Renal pelvis (tissue), 4 donors: ENCODE data around the gene PTPN14. TPM values are rescaled to one million over a fixed set of nuclear protein-coding genes. Genes with fewer than 3 reads are reported as not detected.
"Not testable (repeated sequence)": the region's sequence is repeated elsewhere in the genome, so short reads cannot be mapped to it uniquely, and the experiment has no call there.

Experiments
- DNase-seq: peaks from one replicate; pipeline ENCODE4 v3.0.0-alpha.2; 2013
- polyA plus RNA-seq, 3 donors: library from polyadenylated mRNA; unstranded; fragments of 120-200 nt; gene quantifications; one replicate each; pipeline ENCODE4 v1.2.1, GENCODE V29; 2013; ENCODE audit not compliant: insufficient read length in 3 of 3

Gene PTPN14
- polyA plus RNA-seq, 3 donors = 35.0 to 46.1 (median 41.1) TPM

GRCh38 chr1:214544791-214545190 lies 6.6 kb downstream of the PTPN14 start:
- no peak for DNase-seq

- no peak for DNase-seq
These were observed 8.9 kb downstream of the PTPN14 start for GRCh38 chr1:214542275-214543199.

GRCh38 chr1:214541693-214542092 lies 9.7 kb downstream of the PTPN14 start:
- no peak for DNase-seq

GRCh38 chr1:214541206-214541605 lies 10.2 kb downstream of the PTPN14 start:
- DNase-seq = no peak

GRCh38 chr1:214540324-214540723 lies 11.1 kb downstream of the PTPN14 start:
- DNase-seq = no peak

- no peak for DNase-seq
These were observed 12.9 kb downstream of the PTPN14 start for GRCh38 chr1:214538496-214538895.

GRCh38 chr1:214537872-214538473 lies 13.4 kb downstream of the PTPN14 start:
- DNase-seq = no peak

GRCh38 chr1:214537219-214537618 lies 14.2 kb downstream of the PTPN14 start:
- no peak for DNase-seq

- no peak for DNase-seq
These were observed 19.3 kb downstream of the PTPN14 start for GRCh38 chr1:214532070-214532469.

- DNase-seq = no peak
These were observed 25.8 kb downstream of the PTPN14 start for GRCh38 chr1:214525535-214526019.

GRCh38 chr1:214524824-214525223 lies 26.6 kb downstream of the PTPN14 start:
- no peak for DNase-seq

- no peak for DNase-seq
These were observed 28.1 kb downstream of the PTPN14 start for GRCh38 chr1:214523124-214523824.

- not testable (repeated sequence) for DNase-seq
These were observed 29.9 kb downstream of the PTPN14 start for GRCh38 chr1:214521458-214521857.

- DNase-seq = no peak
These were observed 30.7 kb downstream of the PTPN14 start for GRCh38 chr1:214520544-214521165.

- no peak for DNase-seq
These were observed 33.0 kb downstream of the PTPN14 start for GRCh38 chr1:214518361-214518760.

- DNase-seq = no peak
These were observed 34.7 kb downstream of the PTPN14 start for GRCh38 chr1:214516434-214517326.

- no peak for DNase-seq
These were observed 35.6 kb downstream of the PTPN14 start for GRCh38 chr1:214515544-214516433.

- DNase-seq = no peak
These were observed 36.5 kb downstream of the PTPN14 start for GRCh38 chr1:214514819-214515383.

- DNase-seq = no peak
These were observed 37.2 kb downstream of the PTPN14 start for GRCh38 chr1:214514032-214514818.
